IPS-20b (cell line): Measurements from ENCODE around the gene MYRFL.

ENCODE experiments used
- H3K27ac ChIP-seq: one replicate; pipeline ENCODE4 v1.5.1; 2013; ENCODE audit warnings: low read length
- H3K27me3 ChIP-seq: 2 replicates; pipeline ENCODE4 v1.6.1; 2013; ENCODE audit warnings: mild to moderate bottlenecking, low read length, inconsistent platforms; ENCODE audit not compliant: insufficient read depth
- H3K36me3 ChIP-seq: 2 replicates; pipeline ENCODE4 v1.6.1; 2013; ENCODE audit warnings: low read depth, mild to moderate bottlenecking, inconsistent platforms, low read length, moderate library complexity; ENCODE audit not compliant: insufficient read depth
- H3K4me1 ChIP-seq: 2 replicates; pipeline ENCODE4 v1.6.1; 2013; ENCODE audit warnings: mild to moderate bottlenecking, control low read depth, inconsistent platforms, low read length, moderate library complexity; ENCODE audit not compliant: insufficient read depth
- H3K4me3 ChIP-seq: 2 replicates; pipeline ENCODE4 v1.5.1; 2013; ENCODE audit warnings: mild to moderate bottlenecking, low read length, inconsistent platforms
- H3K9ac ChIP-seq: 2 replicates; pipeline ENCODE4 v1.6.1; 2013; ENCODE audit warnings: low read depth, mild to moderate bottlenecking, inconsistent platforms, low read length, moderate library complexity
- H3K9me3 ChIP-seq: 2 replicates; pipeline ENCODE4 v1.6.1; 2013; ENCODE audit warnings: mild to moderate bottlenecking, low read depth, low read length, inconsistent platforms; ENCODE audit not compliant: insufficient read depth

Gene MYRFL

DNA sequence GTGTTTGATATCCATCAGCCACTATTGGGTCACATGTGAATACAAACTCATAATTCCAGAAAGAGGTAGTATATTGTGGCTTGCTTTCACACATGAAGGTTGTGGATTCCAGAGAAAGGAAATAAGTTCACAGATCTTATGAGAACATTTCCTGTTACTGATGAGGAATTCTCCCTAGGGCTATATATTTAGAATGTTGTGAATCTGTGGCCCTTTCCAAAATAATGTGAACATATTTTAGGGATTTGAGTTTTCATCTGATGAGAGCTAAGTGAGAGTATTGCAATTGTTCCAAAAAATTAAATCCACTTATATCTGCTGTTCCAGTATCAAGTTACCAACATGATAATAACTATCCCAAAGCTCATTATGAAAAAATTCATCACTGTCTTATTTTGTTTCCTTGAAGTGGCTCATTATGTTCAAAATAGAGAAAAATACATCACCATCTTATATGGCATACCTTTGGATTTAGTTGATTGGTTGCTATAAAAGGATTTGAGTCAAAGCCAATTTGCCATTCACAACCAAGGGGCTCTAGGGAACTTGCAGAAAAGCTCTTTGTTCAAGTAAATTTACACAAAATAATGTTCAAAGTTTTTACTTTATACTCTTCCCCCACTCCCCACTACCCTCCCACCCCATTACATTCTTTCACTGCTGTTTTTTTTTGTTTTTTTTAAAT is 76.3 kb downstream of the MYRFL start:
- Histone ChIP-seq H3K36me3 (no peaks in the 10 kb centered on the region), H3K4me3 (no peak overlapping the region), H3K27me3 (no peaks in the 10 kb centered on the region), H3K27ac (no peak overlapping the region), H3K9me3 (no peaks in the 10 kb centered on the region), H3K4me1 (peaks cover 25% of the 10 kb centered on the region), H3K9ac (no peak overlapping the region)

DNA sequence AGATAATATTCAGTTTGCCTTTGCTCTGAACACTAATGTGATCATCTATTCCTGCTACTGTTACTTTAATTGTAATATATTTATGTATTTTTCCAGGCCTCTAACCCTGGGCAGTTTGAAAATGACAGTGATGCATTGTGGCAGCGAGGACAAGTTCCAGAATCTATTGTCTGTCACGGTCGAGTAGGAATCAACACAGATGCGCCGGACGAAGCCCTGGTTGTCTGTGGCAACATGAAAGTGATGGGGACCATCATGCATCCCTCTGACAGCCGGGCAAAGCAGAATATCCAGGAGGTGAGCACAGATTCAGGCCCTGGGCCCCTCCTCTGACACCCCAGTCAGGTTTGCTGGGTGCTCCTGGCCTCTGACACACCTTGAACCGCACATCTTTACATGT is 78.5 kb downstream of the MYRFL start:
- no peaks in the 10 kb centered on the region for H3K9me3 ChIP-seq
- no peak overlapping the region for H3K4me3 ChIP-seq
- H3K9ac ChIP-seq = no peak overlapping the region
- no peaks in the 10 kb centered on the region for H3K27me3 ChIP-seq
- H3K4me1 ChIP-seq = peaks cover 6% of the 10 kb centered on the region
- no peaks in the 10 kb centered on the region for H3K36me3 ChIP-seq
- H3K27ac ChIP-seq = no peak overlapping the region

DNA sequence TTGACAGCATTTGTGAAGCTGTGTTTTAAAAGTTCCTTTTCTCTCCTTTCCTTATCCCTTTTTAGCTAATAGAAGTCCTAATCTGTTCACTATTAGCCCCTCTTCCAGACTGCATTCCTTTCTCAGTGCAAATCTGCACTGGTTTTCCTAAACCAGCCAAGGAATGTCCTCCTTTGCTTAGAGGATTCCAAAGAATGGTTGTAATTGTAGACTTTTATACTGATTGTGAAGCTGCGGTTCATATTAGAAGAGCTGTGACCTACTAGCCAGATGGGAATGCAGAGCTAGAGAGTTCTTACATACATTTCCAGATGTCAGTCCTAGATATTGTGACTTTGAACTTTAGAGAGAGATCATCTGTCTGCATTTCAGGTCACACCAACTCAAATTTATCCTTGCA is 79.8 kb downstream of the MYRFL start:
- H3K4me3 ChIP-seq = no peak overlapping the region
- no peak overlapping the region for H3K27ac ChIP-seq
- no peaks in the 10 kb centered on the region for H3K36me3 ChIP-seq

DNA sequence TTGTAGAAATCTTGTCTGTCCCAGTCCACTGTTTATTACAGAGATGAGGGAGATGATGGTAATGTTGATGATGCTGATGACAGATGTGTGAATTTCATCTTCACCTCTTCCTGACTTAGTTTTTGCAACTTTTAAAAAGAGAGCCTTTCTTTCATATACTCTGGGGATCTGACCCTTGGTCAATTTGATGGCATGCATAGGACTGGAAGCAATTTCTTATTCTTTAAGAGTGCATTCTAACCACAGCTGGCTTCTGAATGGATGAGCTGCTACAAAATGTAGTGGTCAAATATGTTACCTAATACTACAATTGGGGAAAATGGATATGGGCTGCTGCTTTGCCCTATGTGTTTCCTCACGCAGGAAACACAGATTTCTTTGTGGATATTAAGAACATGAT is 80.8 kb downstream of the MYRFL start:
- Histone ChIP-seq H3K9me3 (no peaks in the 10 kb centered on the region), H3K4me1 (no peaks in the 10 kb centered on the region; the same call in 1 of the 2 replicates), H3K9ac (no peak overlapping the region), H3K36me3 (no peaks in the 10 kb centered on the region), H3K27ac (no peak overlapping the region), H3K27me3 (no peaks in the 10 kb centered on the region), H3K4me3 (no peak overlapping the region)

More for the DNA sequence above, 79.8 kb downstream of the MYRFL start:
- H3K9me3 ChIP-seq = no peaks in the 10 kb centered on the region
- no peak overlapping the region for H3K9ac ChIP-seq
- peaks cover 3% of the 10 kb centered on the region; the same call in 1 of the 2 replicates for H3K4me1 ChIP-seq
- no peaks in the 10 kb centered on the region for H3K27me3 ChIP-seq

DNA sequence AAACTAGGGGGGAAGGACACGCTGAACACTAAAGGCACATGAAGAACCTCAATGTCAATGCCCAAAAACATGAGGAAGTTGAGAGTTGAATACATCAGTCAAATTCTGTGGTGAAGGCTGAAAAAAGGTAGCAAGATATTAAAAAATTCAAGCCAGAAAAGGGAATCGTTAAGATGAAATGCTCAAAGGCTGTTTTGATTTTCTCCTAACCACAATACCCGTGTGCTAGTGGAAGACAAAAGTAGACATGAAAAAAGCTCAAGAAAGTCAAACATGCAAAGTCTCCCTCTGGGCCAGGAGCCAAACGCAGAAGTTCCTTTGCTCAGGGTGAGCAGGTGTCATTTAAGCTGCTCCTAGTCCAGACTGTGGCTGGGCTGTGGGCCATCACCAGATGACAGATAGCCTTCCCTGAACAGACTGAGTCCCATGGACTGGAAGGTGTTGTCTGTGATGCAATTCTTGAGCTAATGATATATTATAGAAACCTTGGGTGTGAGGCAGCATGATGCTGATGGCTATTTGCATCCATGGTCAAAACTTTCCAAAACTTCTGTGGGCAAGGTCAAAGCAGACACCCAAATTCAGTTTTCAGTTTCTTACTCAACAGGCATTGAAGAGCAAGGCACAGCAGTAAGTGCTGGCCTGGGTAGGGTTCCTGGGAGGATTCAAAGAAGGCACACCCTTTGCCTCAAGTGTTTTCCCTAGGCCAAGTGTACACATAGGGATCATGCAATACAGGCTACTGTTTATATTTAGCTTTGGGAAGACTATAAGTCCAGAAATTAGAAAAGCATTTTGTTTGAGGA is 81.6 kb downstream of the MYRFL start:
- Histone ChIP-seq H3K4me1 (no peaks in the 10 kb centered on the region; the same call in 1 of the 2 replicates), H3K27me3 (no peaks in the 10 kb centered on the region), H3K27ac (no peak overlapping the region), H3K9me3 (no peaks in the 10 kb centered on the region), H3K9ac (no peak overlapping the region), H3K4me3 (no peak overlapping the region), H3K36me3 (no peaks in the 10 kb centered on the region)

DNA sequence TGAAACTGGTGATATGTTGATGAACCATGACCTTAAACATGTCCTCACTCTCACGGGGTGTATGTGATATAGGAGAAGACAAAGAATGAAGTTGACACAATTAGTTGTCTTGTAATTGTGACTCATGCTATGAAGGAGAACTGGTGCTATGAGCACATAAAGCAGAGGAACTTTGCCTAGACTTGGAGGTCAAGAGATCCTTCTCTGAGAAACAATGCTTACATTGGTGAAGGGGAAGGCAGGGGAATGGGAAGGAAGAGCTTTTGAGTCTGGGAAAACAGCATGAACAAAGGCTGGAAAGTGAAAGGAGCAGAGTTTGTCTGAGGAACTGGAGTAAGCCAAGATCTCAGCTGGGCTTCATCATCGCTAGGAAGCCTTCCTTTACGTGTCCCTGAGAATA is 83.2 kb downstream of the MYRFL start:
- Histone ChIP-seq H3K9ac (no peak overlapping the region), H3K36me3 (no peaks in the 10 kb centered on the region), H3K27ac (no peak overlapping the region), H3K4me3 (no peak overlapping the region), H3K4me1 (no peaks in the 10 kb centered on the region; the same call in 1 of the 2 replicates), H3K27me3 (no peaks in the 10 kb centered on the region), H3K9me3 (no peaks in the 10 kb centered on the region)

DNA sequence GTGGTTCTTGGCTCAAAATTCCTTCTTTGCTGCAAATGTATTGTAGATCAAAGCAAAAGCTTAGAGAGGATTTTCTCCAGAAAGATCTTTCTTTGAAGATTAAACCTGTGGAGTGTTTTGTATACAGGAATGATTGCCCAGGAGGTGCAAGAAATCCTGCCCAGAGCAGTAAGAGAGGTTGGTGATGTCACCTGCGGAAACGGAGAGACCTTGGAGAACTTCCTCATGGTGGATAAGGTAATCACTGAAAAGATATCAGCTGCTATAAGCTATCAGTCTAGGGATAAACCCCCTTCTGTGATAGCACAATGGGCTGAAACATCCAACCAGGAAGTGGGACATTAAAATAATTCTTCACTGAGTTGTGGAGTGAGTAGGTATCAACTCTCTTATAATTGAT is 85.7 kb downstream of the MYRFL start:
- Histone ChIP-seq H3K4me3 (no peak overlapping the region), H3K27ac (no peak overlapping the region), H3K9me3 (no peaks in the 10 kb centered on the region), H3K4me1 (no peaks in the 10 kb centered on the region; the same call in 1 of the 2 replicates), H3K9ac (no peak overlapping the region), H3K27me3 (no peaks in the 10 kb centered on the region), H3K36me3 (no peaks in the 10 kb centered on the region)

DNA sequence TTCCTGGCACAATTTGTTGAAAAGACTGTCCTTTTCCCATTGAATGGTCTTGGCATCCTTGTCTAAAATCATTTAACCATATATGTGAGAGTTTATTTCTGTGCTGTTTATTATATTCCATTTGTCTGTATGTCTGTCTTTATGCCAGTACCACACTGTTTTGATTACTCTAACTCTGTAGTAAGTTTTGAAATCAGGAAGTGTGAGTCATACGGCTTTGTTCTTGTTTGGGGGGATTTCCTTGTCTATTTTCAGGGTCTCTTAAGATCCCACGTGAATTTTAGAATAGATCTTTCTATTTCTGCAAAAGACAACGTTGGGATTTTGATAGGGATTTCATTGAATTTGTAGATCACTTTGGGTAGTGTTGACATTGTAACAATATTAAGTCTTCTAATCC is 88.5 kb downstream of the MYRFL start:
- Histone ChIP-seq H3K4me3 (no peak overlapping the region), H3K27me3 (no peaks in the 10 kb centered on the region), H3K27ac (no peak overlapping the region), H3K4me1 (no peaks in the 10 kb centered on the region; the same call in 1 of the 2 replicates), H3K9ac (no peak overlapping the region), H3K9me3 (0 out of 2 replicates have a peak, but pooled peaks cover 3% of the 10 kb centered on the region), H3K36me3 (no peaks in the 10 kb centered on the region)

DNA sequence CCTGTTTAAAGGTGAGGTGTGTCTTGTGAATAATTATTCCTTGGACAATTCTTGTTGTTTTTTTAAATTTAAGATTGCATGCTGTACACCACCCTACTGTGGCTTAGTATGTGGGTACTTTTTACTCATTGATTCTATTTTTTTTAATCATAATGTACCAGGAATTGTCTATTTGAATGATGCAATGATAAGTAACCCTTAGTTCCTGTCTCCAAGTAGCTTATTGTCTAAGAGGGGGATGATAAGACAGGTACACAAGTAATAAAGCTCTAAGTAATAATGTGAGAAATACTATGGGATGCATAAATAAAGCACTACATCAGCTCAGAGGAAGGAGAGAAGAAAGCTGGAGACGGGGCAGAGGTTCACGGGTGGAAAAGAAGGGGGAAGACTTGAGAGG is 90.9 kb downstream of the MYRFL start:
- Histone ChIP-seq H3K27ac (no peak overlapping the region), H3K4me3 (no peak overlapping the region), H3K9me3 (0 out of 2 replicates have a peak, but pooled peaks cover 3% of the 10 kb centered on the region), H3K27me3 (no peaks in the 10 kb centered on the region), H3K4me1 (no peaks in the 10 kb centered on the region), H3K9ac (no peak overlapping the region), H3K36me3 (no peaks in the 10 kb centered on the region)

DNA sequence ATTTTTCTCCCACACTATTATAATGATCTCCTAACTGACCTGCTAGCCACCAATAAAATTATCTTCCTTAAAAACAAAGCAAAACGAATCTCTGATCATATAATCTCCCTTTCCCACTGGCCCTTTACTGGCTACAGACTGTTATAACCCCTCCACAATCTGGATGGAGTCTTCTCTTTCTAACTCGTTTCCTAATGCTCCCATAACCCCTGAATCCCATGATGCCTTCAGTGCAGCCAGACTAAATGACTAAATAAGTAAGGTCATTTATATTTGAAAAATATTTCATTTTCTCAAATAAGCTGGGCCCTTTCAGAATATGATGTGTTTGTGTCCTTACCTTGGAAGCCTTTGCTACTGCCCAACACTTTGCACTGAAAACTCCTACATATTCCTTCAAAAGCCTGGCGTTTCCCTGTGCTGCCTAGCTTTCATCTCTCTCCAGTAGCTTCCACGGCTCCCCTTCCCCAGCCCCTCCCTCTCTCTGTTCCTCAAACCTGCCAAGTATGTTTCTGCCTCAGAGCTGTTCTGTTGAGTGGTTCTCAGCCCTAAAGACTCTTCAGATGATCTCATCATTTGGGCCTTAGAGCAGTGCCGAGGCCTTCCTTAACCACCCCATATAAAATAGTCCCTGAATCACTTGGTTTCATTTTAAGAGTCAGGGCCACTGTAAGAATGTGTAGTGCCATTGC is 91.7 kb downstream of the MYRFL start:
- H3K9me3 ChIP-seq = 0 out of 2 replicates have a peak, but pooled peaks cover 3% of the 10 kb centered on the region
- no peak overlapping the region for H3K9ac ChIP-seq
- H3K27me3 ChIP-seq = no peaks in the 10 kb centered on the region
- H3K4me1 ChIP-seq = no peaks in the 10 kb centered on the region
- H3K4me3 ChIP-seq = no peak overlapping the region
- no peaks in the 10 kb centered on the region for H3K36me3 ChIP-seq
- no peak overlapping the region for H3K27ac ChIP-seq

DNA sequence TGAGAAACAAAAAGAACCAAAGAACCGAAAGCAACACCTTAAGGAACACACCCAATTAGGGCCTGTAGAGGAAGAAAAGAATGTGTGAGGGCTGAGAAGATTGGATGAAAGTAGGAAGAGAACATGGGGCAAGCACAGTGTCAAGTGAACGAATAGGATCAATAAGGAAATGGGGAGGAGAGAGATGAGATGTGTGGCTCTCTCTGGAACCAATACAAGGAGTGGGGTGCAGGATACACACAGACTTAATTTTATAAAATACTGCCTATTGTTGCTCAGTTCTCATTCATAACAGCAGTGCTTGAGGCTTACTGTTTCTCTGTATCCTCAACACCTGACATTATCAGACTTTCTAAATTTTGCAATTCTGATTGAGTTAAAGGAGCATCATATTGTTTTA is 93.3 kb downstream of the MYRFL start:
- Histone ChIP-seq H3K4me3 (no peak overlapping the region), H3K36me3 (no peaks in the 10 kb centered on the region), H3K27me3 (no peaks in the 10 kb centered on the region), H3K4me1 (no peaks in the 10 kb centered on the region), H3K9ac (no peak overlapping the region), H3K27ac (no peak overlapping the region), H3K9me3 (0 out of 2 replicates have a peak, but pooled peaks cover 3% of the 10 kb centered on the region)
